H9 (cell line): ENCODE results near the gene ADCY5. TPM values are rescaled to one million over a fixed set of nuclear protein-coding genes. Genes with fewer than 3 reads are reported as not detected.

ENCODE experiments used
- DNase-seq: peaks from one replicate; pipeline ENCODE4 v3.0.0-alpha.2; 2017
- H2AFZ ChIP-seq: one replicate; pipeline ENCODE4 v1.6.1; 2013; ENCODE audit warnings: mild to moderate bottlenecking, low read length, control low read depth, moderate library complexity
- H2AK5ac ChIP-seq: 2 replicates; pipeline ENCODE4 v1.6.1; 2013; ENCODE audit warnings: low read length, control low read depth, mixed read lengths; ENCODE audit not compliant: insufficient read length
- H2BK120ac ChIP-seq: one replicate; pipeline ENCODE4 v1.6.1; 2013; ENCODE audit warnings: low read depth, mild to moderate bottlenecking, low read length, control low read depth, inconsistent platforms; ENCODE audit not compliant: poor library complexity, severe bottlenecking
- H2BK12ac ChIP-seq: 2 replicates; pipeline ENCODE4 v1.6.1; 2013; ENCODE audit warnings: low read length, control low read depth, mixed read lengths, low read depth; ENCODE audit not compliant: insufficient read length
- H2BK15ac ChIP-seq: 2 replicates; pipeline ENCODE4 v1.6.1; 2013; ENCODE audit warnings: low read depth, low read length, control low read depth
- H2BK20ac ChIP-seq: one replicate; pipeline ENCODE4 v1.6.1; 2013; ENCODE audit warnings: low read depth, mild to moderate bottlenecking, low read length, control low read depth, inconsistent platforms; ENCODE audit not compliant: poor library complexity, severe bottlenecking
- H2BK5ac ChIP-seq: 2 replicates; pipeline ENCODE4 v1.6.1; 2013; ENCODE audit warnings: low read length, control low read depth, mixed read lengths; ENCODE audit not compliant: insufficient read length
- H3K14ac ChIP-seq: 2 replicates; pipeline ENCODE4 v1.6.1; 2013; ENCODE audit warnings: low read length, control low read depth; ENCODE audit not compliant: insufficient read depth
- H3K18ac ChIP-seq: 2 replicates; pipeline ENCODE4 v1.6.1; 2013; ENCODE audit warnings: low read depth, mild to moderate bottlenecking, mixed read lengths, low read length, control low read depth; ENCODE audit not compliant: insufficient read length
- H3K23ac ChIP-seq: 2 replicates; pipeline ENCODE4 v1.6.1; 2013; ENCODE audit warnings: low read length, control low read depth, mixed read lengths, low read depth; ENCODE audit not compliant: insufficient read length
- H3K23me2 ChIP-seq: 2 replicates; pipeline ENCODE4 v1.6.1; 2013; ENCODE audit warnings: low read depth, mild to moderate bottlenecking, mixed read lengths, low read length, control low read depth; ENCODE audit not compliant: insufficient read length, poor library complexity, severe bottlenecking
- H3K27ac ChIP-seq: 2 replicates; pipeline ENCODE4 v1.5.1; 2013; ENCODE audit warnings: low read length, control low read depth, mixed read lengths, low read depth; ENCODE audit not compliant: insufficient read length
- H3K27me3 ChIP-seq: 2 replicates; pipeline ENCODE4 v1.6.1; 2013; ENCODE audit warnings: low read length, control low read depth, inconsistent platforms; ENCODE audit not compliant: insufficient read depth
- H3K4ac ChIP-seq: 2 replicates; pipeline ENCODE4 v1.6.1; 2013; ENCODE audit warnings: low read depth, mild to moderate bottlenecking, control low read depth, inconsistent platforms, low read length, moderate library complexity
- H3K4me1 ChIP-seq: 2 replicates; pipeline ENCODE4 v1.6.1; 2013; ENCODE audit warnings: low read length, control low read depth, inconsistent platforms; ENCODE audit not compliant: insufficient read depth
- H3K4me2 ChIP-seq: 2 replicates; pipeline ENCODE4 v1.6.1; 2013; ENCODE audit warnings: low read length, control low read depth, mixed read lengths; ENCODE audit not compliant: insufficient read length, insufficient read depth
- H3K56ac ChIP-seq: 2 replicates; pipeline ENCODE4 v1.6.1; 2013; ENCODE audit warnings: low read depth, mild to moderate bottlenecking, mixed read lengths, low read length, control low read depth; ENCODE audit not compliant: insufficient read length
- H3K79me1 ChIP-seq: 2 replicates; pipeline ENCODE4 v1.6.1; 2013; ENCODE audit warnings: low read depth, mild to moderate bottlenecking, moderate library complexity, low read length, control low read depth, inconsistent platforms; ENCODE audit not compliant: insufficient read depth, poor library complexity, severe bottlenecking
- H3K79me2 ChIP-seq: 2 replicates; pipeline ENCODE4 v1.6.1; 2013; ENCODE audit warnings: low read length, control low read depth, inconsistent platforms; ENCODE audit not compliant: insufficient read depth
- H3K9ac ChIP-seq: 2 replicates; pipeline ENCODE4 v1.6.1; 2013; ENCODE audit warnings: low read length, control low read depth, mixed read lengths; ENCODE audit not compliant: insufficient read length; ENCODE audit errors: extremely low read depth
- H3K9me3 ChIP-seq: one replicate; pipeline ENCODE4 v1.6.1; 2013; ENCODE audit warnings: low read depth, low read length, inconsistent platforms; ENCODE audit not compliant: control insufficient read depth
- H3T11ph ChIP-seq: one replicate; pipeline ENCODE4 v1.6.1; 2013; ENCODE audit warnings: mild to moderate bottlenecking, low read length, control low read depth, inconsistent platforms
- H4K20me1 ChIP-seq: one replicate; pipeline ENCODE4 v1.6.1; 2013; ENCODE audit not compliant: control insufficient read depth, insufficient read length, insufficient read depth
- H4K5ac ChIP-seq: 2 replicates; pipeline ENCODE4 v1.6.1; 2013; ENCODE audit warnings: low read depth, mild to moderate bottlenecking, mixed read lengths, low read length, control low read depth; ENCODE audit not compliant: insufficient read length
- H4K8ac ChIP-seq: replicated peaks from 2 replicates; pipeline ENCODE4 v1.6.1; 2013; ENCODE audit warnings: low read length, control low read depth, mixed read lengths, low read depth; ENCODE audit not compliant: insufficient read length
- H4K91ac ChIP-seq: 2 replicates; pipeline ENCODE4 v1.6.1; 2013; ENCODE audit warnings: low read depth, mild to moderate bottlenecking, moderate library complexity, mixed read lengths, low read length, control low read depth; ENCODE audit not compliant: insufficient read length
- H3K27ac Mint-ChIP-seq, 3 experiments: 2 replicates in 2 of 3; 3 replicates in 1 of 3; pipeline ENCODE4 v1.8.0; 2020 to 2021; ENCODE audit warnings: mixed read lengths in 3 of 3, mild to moderate bottlenecking in 1 of 3, moderate library complexity in 1 of 3
- H3K27me3 Mint-ChIP-seq: 2 replicates; pipeline ENCODE4 v1.8.0; 2021; ENCODE audit warnings: low read depth, mild to moderate bottlenecking, moderate library complexity, mixed read lengths
- H3K36me3 Mint-ChIP-seq, 3 experiments: 2 replicates in 2 of 3; 3 replicates in 1 of 3; pipeline ENCODE4 v1.8.0; 2020 to 2021; ENCODE audit warnings: low read depth in 3 of 3, mixed read lengths in 3 of 3; ENCODE audit not compliant: insufficient read depth in 1 of 3
- H3K4me1 Mint-ChIP-seq, 2 experiments: 2 replicates each; pipeline ENCODE4 v1.8.0; 2020; ENCODE audit warnings: mixed read lengths in 2 of 2
- H3K4me3 Mint-ChIP-seq, 2 experiments: 2 replicates in 1 of 2; 3 replicates in 1 of 2; pipeline ENCODE4 v1.8.0; 2020 to 2021; ENCODE audit warnings: mild to moderate bottlenecking in 2 of 2, mixed read lengths in 2 of 2, moderate library complexity in 1 of 2
- H3K9me3 Mint-ChIP-seq, 2 experiments: 2 replicates in 1 of 2; 3 replicates in 1 of 2; pipeline ENCODE4 v1.8.0; 2020; ENCODE audit warnings: mild to moderate bottlenecking in 2 of 2, mixed read lengths in 2 of 2, moderate library complexity in 1 of 2
- CTCF ChIP-seq: fragments of 200-600 bp; sonication (generic); conservative IDR thresholded peaks from 3 replicates; pipeline ENCODE4 v1.8.0; 2021; ENCODE audit warnings: antibody characterized with exemption, mild to moderate bottlenecking
- WGBS: extraction: QIAGEN DNeasy Blood & Tissue Kit; methylation state at CpG from one replicate; pipeline ENCODE4 v1.1.7; 2013; ENCODE audit warnings: missing lambda C conversion rate, low lambda C conversion rate, mixed read lengths; ENCODE audit not compliant: insufficient read length; ENCODE audit errors: extremely low coverage; 5-methylcytosine and 5-hydroxymethylcytosine counted together
- total RNA-seq: library from RNA; stranded (reverse); gene quantifications from 2 replicates; pipeline ENCODE4 v1.2.1, GENCODE V29; 2021

ADCY5 gene
- total RNA-seq, 1 experiment from 2014 or later, result 5.0 TPM

- no CpG with 5 or more reads among the region's 2 CpGs for WGBS
These were observed 178.1 kb downstream of the ADCY5 start for GRCh38 chr3:123270818-123271217.

More at GRCh38 chr3:123270818-123271217, 178.1 kb downstream of the ADCY5 start:
- no peak overlapping the region for H3K18ac ChIP-seq
- Mint-ChIP-seq H3K36me3 (peaks cover 4 to 22% (median 9%) of the 10 kb centered on the region in 3 experiments; a peak in 6 of 7 replicates), H3K27me3 (no peaks in the 10 kb centered on the region), H3K27ac (no peak overlapping the region), H3K4me3 (no peak overlapping the region), H3K4me1 (peaks cover 6 to 9% of the 10 kb centered on the region in 2 experiments), H3K9me3 (no peaks in the 10 kb centered on the region; a peak in 1 of 5 replicates)
- H4K5ac ChIP-seq, result no peak overlapping the region
- H3K56ac ChIP-seq, result no peak overlapping the region
- H4K20me1 ChIP-seq, result no peaks in the 10 kb centered on the region
- no peaks in the 10 kb centered on the region for H3K79me2 ChIP-seq
- no peaks in the 10 kb centered on the region for H3K23me2 ChIP-seq
- H3K9ac ChIP-seq, result no peak overlapping the region
- no peak for TF ChIP-seq CTCF
- H4K8ac ChIP-seq, result no peak overlapping the region
- H2BK15ac ChIP-seq, result no peak overlapping the region
- H3K4me1 ChIP-seq, result peaks cover 6% of the 10 kb centered on the region; the same call in 1 of the 2 replicates
- no peak overlapping the region for H3K4ac ChIP-seq
- no peak overlapping the region for H2BK20ac ChIP-seq
- no peak overlapping the region for H2BK5ac ChIP-seq
- H2AK5ac ChIP-seq, result no peak overlapping the region
- no peak overlapping the region for H2BK12ac ChIP-seq
- no peak overlapping the region for H3K14ac ChIP-seq
- H4K91ac ChIP-seq, result no peak overlapping the region
- H3K27me3 ChIP-seq, result no peaks in the 10 kb centered on the region
- H3T11ph ChIP-seq, result no peak overlapping the region
- no peak overlapping the region for H2BK120ac ChIP-seq
- H3K23ac ChIP-seq, result no peak overlapping the region
- H3K9me3 ChIP-seq, result no peaks in the 10 kb centered on the region
- no peak overlapping the region for H3K4me2 ChIP-seq
- no peak overlapping the region for H2AFZ ChIP-seq
- H3K27ac ChIP-seq, result no peak overlapping the region
- DNase-seq, result no peak
- H3K79me1 ChIP-seq, result no peaks in the 10 kb centered on the region
